Panc1 (cell line): ENCODE data around the gene CRYBG3.

Experiments used
- CTCF ChIP-seq: fragments of 450-650 bp; IDR thresholded peaks from 2 replicates; pipeline ENCODE4 v1.5.1; 2017; ENCODE audit warnings: mild to moderate bottlenecking
- POLR2AphosphoS5 ChIP-seq: IDR thresholded peaks from 2 replicates; pipeline ENCODE4 v1.6.1; 2012; ENCODE audit warnings: mild to moderate bottlenecking, low read depth, low read length, moderate library complexity

GRCh38 chr3:97974996-97975395 is 153.2 kb downstream of the CRYBG3 start:
- TF ChIP-seq POLR2AphosphoS5: no peak
- TF ChIP-seq CTCF: no peak
